KG1 (cell line): ENCODE measurements around the gene SYTL1.
"Not testable (repeated sequence)": the region's sequence is repeated elsewhere in the genome, so short reads cannot be mapped to it uniquely, and the experiment has no call there.

Experiments
- DNase-seq: peaks from one replicate; lab custom pipeline; 2025; lab: John Stamatoyannopoulos, UW

Gene SYTL1

GRCh38 chr1:27384797-27385196, 43.0 kb downstream of the SYTL1 start:
- not testable (repeated sequence) for DNase-seq

DNA sequence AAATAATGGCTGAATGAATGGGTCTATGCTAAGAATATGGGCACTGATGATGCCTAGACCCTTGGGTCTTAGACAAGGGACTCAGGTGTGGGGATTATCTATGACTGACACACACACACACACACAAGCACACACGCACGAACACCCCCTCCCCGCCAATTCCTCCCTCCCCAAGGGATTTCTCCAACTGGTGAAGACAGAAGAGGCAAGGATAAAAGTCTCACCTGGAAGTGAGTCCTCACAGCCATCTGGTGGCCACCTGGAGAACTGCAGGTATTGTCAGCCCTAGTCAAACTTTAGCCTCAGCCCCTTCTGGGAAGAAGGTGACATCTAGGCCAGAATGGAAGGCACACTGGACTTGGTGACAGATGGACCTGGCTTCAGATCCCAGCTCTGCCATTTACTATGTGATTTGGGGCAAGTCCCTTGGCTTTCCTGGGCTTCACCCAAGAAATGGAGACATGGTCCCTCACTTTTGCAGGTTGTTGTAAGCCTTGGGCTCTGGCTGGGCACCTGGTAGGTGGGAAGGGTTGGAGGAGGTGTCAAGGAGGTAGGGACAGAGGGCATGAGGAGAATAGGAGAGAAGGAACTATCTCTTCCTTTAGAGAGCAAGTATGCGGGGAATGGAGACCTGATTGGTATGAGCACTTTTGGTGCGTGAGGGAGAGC, 46.6 kb downstream of the SYTL1 start:
- DNase-seq: peak; percentile 64

- no peak for DNase-seq
Measured at GRCh38 chr1:27391511-27392095, 49.8 kb downstream of the SYTL1 start.

DNA sequence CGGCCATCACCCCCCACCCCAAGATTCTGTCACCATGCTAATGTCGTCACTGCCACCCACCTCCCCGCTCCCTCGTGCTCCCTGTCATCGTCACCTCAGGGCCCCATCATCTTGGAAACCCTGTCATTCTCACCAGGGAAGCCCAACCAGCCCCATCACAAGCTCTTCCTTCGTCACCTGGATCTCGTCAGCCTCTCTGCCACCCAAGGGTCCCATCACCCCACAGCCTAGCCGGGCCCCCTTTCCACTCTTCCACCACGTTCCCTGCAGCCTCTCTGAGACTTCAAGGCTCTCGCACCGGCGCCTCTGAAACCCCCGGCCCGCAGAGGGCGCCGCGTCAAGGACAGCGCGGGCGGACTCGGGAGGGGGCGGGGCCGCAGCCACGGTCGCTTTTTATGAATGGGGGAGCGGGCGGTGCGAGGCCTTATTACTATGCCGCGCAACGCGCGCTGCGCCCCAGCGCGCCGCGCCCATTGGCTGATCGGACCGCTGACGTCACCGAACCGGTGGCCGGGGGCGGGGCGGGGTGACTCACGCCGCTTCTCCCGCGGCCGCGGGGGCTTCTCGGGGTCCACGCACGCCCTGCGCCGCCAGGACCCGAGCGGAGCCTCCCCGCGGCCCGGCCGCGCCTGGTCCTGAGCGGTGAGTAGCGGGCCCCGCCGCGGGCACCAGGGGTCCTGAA, 50.4 kb downstream of the SYTL1 start, which contains the start of gene GPR3:
Gene GPR3 (plus strand): TSS at position 527 of the 682 bp plus-strand sequence. CDS start 1,177 bp downstream, outside the sequence.
- peak; percentile 90 for DNase-seq

- no peak for DNase-seq
Measured at GRCh38 chr1:27392778-27393635, 51.2 kb downstream of the SYTL1 start.

GRCh38 chr1:27393641-27394281, 51.9 kb downstream of the SYTL1 start:
- DNase-seq: no peak

GRCh38 chr1:27394282-27394658, 52.4 kb downstream of the SYTL1 start:
- no peak for DNase-seq

GRCh38 chr1:27394925-27395324, 53.1 kb downstream of the SYTL1 start:
- DNase-seq: no peak

- DNase-seq: peak; percentile 64
Measured at GRCh38 chr1:27395441-27396195, 53.8 kb downstream of the SYTL1 start.

- DNase-seq: no peak
Measured at GRCh38 chr1:27397110-27397509, 55.3 kb downstream of the SYTL1 start.

- DNase-seq: no peak
Measured at GRCh38 chr1:27397749-27398148, 55.9 kb downstream of the SYTL1 start.

GRCh38 chr1:27398405-27399149, 56.8 kb downstream of the SYTL1 start:
- no peak for DNase-seq

DNA sequence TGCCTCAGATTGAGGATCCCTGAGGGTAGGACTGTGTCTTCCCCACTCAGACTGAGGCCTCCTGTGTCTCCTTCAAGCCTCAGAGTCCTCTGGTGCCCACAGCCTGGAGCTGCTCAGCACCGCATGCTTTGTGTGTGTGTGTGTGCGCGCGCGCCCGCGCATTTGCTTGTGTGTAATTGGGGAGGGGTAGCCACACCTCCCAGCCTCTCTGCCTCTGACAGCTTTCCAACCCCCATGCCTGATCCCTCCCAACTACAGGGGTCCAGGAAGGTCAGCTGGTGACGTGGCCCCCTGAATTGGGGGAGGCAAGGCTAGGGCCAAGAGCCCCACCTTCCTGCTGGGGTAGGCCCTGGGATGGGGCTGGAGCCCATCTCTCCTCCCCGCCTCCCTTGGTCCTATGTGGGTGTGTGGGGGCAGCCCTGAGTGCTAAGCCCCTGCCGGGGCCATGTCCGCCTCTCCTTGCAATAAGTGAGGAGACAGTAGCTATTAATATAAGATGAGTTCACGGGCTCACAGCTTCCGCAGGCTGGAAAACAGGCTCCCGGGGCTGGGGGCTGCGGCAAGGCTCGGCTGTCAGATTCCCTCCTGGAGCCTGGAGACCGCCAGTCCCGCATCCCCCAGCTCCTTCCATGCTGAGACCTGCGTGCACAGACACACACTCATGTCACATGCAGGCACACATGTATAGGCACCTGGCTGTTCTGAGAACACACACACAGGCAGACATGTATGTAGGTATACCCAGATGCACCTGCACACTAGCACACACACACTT, 57.6 kb downstream of the SYTL1 start:
- DNase-seq: no peak

GRCh38 chr1:27400082-27400962, 58.5 kb downstream of the SYTL1 start:
- DNase-seq: no peak

DNA sequence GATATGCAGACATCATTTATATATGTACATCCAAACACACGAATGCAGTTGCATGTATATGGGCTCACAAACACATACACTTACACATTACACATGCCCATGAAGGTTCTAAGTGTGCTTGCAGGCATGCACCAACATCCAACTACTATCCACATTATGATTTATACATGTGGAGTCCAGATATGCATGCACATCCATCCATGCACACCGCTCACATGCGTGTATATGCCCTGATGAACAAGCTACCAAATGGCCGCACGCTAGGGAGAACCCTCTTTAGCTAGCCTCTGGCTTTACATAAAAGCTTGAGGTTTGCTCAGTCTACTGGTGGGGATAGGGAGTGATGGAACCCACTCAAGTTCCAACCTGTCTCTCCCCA, 59.1 kb downstream of the SYTL1 start:
- DNase-seq: no peak

DNA sequence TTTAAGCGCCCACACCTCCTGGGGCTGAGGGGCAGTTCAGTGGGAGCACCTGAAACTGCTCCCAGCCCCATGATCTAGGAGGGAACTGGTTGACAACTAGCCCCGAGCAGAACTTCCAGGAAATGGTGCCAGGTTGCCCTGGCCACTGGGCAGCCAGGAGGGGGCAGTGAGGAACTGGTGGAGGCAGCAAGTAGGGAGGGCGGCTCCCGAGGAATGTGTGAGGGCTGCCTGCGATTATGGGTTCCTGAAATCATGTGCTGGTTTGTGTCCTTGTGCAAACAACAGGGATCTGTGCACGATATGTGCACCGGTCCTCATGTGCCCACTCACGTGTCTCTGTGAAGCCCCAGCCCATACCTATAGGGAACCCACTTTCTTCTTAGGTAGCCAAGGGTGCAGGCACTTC, 60.5 kb downstream of the SYTL1 start:
- DNase-seq: no peak

- peak; percentile 70 for DNase-seq
Measured at GRCh38 chr1:27403065-27403726, 61.4 kb downstream of the SYTL1 start.
